Psoas muscle (tissue), 8 donors: ENCODE data around the gene MRPL20. TPM values are rescaled to one million over a fixed set of nuclear protein-coding genes. Genes with fewer than 3 reads are reported as not detected.

Experiments used
- ATAC-seq, 4 donors: fragments of 200-7000 bp; cut with Tn5 transposase; one replicate each; pipeline ENCODE4 v1.9.1; 2020; ENCODE audit warnings: moderate library complexity in 3 of 4, mild to moderate bottlenecking in 2 of 4
- DNase-seq, 2 donors: peaks; one replicate each; pipeline ENCODE4 v3.0.0-alpha.2; 2020
- H3K27ac ChIP-seq: fragments of 200-600 bp; one replicate; pipeline ENCODE4 v1.8.0; 2022
- H3K27me3 ChIP-seq, 3 donors: fragments of 200-600 bp in 1 of 3; one replicate each; pipeline versions ENCODE4 v1.6.1 to v1.8.0; 2013 to 2022; ENCODE audit warnings: low read length in 2 of 3, mild to moderate bottlenecking in 2 of 3, moderate library complexity in 1 of 3; ENCODE audit not compliant: insufficient read depth in 3 of 3
- H3K36me3 ChIP-seq, 2 donors: fragments of 200-600 bp in 1 of 2; one replicate each; pipeline versions ENCODE4 v1.6.1 to v1.8.0; 2013 to 2022; ENCODE audit warnings: low read depth in 1 of 2, mild to moderate bottlenecking in 1 of 2, moderate library complexity in 1 of 2; ENCODE audit not compliant: insufficient read depth in 1 of 2
- H3K4me1 ChIP-seq: fragments of 200-600 bp; one replicate; pipeline ENCODE4 v1.8.0; 2022
- H3K4me3 ChIP-seq: fragments of 200-600 bp; one replicate; pipeline ENCODE4 v1.8.0; 2022; ENCODE audit warnings: mild to moderate bottlenecking
- H3K9me3 ChIP-seq: fragments of 200-600 bp; one replicate; pipeline ENCODE4 v1.8.0; 2022
- WGBS, 3 donors: extraction: QIAGEN DNeasy Blood & Tissue Kit; methylation state at CpG; one replicate each; pipeline versions ENCODE4 v1.1.6 to v1.1.7; 2013; 5-methylcytosine and 5-hydroxymethylcytosine counted together
- intact Hi-C, 2 donors: fragments of 100-400 bp; cut with DNase I; formaldehyde crosslinking; loops; one replicate each; pipeline versions ENCODE4 v1.11.0 to v1.14.2; 2022
- polyA plus RNA-seq, 3 donors: library from polyadenylated mRNA; stranded (reverse); fragments of 200-250 nt; gene quantifications; one replicate each; pipeline ENCODE4 v1.2.3, GENCODE V29; 2013
- total RNA-seq, 4 donors: library from RNA; stranded (reverse); fragmentation: NEBNext Ultra II Directional in 2 of 4; extraction: Animal tissue kit (Norgen Biotek cat#: 25700) in 2 of 4; gene quantifications; one replicate each; pipeline versions ENCODE4 v1.2.1 to v1.2.4, GENCODE V29; 2021 to 2023
- TF ChIP-seq, protein P1 (sequence below): fragments of 200-600 bp; IDR thresholded peaks from one replicate; pipeline ENCODE4 v1.8.0; 2022; ENCODE audit warnings: antibody characterized with exemption
- donor health status: healthy with polysubstance abuse.
- donor health status: DM: no; HTN: no; CAD: no; lungs with moderate emphysema.
- donor health status: Bipolar disorder and iron deficiency.
- donor health status: healthy.
- donor health status: DM: yes; HTN: yes; CAD: no.
- donor health status: DM: no; HTN: no; CAD: no.
- donor health status: DM: no; HTN: no; CAD: no.
- donor health status: DM: yes; HTN: yes; CAD: no.

MRPL20 gene
- total and polyA plus RNA-seq, 7 donors = 114 to 308 (median 159) TPM

DNA sequence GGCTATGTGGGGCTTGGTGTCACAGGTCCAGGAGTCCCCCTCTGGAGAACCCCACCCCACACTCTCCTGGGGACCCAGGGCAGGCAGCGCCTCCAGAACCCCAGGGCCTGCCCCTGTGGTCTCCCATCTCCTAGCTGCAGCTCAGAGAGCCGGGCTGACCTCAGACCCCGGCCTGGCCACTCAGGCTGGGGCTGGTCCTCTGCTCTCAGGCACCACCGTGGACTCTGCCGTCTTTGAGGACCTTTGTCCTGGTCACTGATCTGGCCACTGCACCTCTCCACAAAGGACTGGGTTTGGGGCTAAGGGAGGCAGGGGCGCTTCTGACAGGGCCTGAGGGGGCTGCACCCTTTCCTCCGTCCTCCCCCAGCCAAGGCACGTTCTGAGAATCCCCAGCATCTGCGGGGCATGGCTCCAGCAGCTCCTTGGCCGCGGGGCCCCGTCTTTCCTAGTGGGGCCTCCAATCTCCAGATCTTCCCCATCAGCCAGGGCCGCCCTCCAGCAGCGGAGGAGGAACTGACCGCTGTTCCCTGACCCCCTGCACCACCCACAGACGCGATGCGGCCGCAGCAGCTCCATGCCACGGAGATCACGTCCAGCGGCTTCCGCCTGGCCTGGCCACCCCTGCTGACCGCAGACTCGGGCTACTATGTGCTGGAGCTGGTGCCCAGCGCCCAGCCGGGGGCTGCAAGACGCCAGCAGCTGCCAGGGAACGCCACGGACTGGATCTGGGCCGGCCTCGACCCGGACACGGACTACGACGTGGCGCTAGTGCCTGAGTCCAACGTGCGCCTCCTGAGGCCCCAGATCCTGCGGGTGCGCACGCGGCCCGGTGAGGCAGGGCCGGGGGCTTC is 31.7 kb upstream of the MRPL20 start:
- H3K27me3 ChIP-seq = peaks cover 0 to 8% (median 0%) of the 10 kb centered on the region in 3 donors
- 80 to 84% (median 84%) methylated on average over 42 to 45 of the region's 45 CpGs for WGBS, 3 donors
- H3K4me1 ChIP-seq = peaks cover 19% of the 10 kb centered on the region
- DNase-seq (no peak), ATAC-seq (no peak)
- H3K4me3 ChIP-seq = no peak overlapping the region
- H3K27ac ChIP-seq = no peak overlapping the region
- TF ChIP-seq, protein P1, sequence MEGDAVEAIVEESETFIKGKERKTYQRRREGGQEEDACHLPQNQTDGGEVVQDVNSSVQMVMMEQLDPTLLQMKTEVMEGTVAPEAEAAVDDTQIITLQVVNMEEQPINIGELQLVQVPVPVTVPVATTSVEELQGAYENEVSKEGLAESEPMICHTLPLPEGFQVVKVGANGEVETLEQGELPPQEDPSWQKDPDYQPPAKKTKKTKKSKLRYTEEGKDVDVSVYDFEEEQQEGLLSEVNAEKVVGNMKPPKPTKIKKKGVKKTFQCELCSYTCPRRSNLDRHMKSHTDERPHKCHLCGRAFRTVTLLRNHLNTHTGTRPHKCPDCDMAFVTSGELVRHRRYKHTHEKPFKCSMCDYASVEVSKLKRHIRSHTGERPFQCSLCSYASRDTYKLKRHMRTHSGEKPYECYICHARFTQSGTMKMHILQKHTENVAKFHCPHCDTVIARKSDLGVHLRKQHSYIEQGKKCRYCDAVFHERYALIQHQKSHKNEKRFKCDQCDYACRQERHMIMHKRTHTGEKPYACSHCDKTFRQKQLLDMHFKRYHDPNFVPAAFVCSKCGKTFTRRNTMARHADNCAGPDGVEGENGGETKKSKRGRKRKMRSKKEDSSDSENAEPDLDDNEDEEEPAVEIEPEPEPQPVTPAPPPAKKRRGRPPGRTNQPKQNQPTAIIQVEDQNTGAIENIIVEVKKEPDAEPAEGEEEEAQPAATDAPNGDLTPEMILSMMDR = no peak
- intact Hi-C loops = no loop called here
- H3K9me3 ChIP-seq = no peaks in the 10 kb centered on the region
- no peaks in the 10 kb centered on the region for H3K36me3 ChIP-seq

DNA sequence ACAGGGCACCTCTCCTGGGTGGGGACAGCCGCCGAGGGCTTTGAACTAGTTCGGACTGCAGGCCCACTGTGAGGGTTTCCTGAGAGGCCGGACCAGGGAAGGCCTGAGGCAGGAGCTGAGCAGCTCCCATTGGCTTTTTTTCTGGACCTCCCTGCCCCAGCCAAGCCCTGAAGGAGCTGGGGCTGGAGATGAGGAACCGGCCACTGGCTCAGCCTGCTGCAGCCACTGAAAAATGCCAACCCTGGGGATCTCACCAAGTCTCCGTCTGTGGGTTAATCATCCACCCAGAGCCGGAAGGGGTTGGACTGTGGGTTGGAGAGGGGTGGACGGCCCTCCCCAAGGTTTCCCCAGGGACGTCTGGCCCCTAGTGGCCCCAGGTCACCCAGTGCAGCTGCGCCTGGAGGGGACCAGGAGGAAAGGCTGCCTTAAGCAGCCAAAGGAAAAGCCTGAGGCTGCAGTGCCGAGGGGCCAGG is 30.8 kb upstream of the MRPL20 start:
- Histone ChIP-seq H3K27me3 (peaks cover 0 to 8% (median 0%) of the 10 kb centered on the region in 3 donors), H3K4me1 (peaks cover 19% of the 10 kb centered on the region), H3K27ac (no peak overlapping the region), H3K4me3 (no peak overlapping the region), H3K36me3 (no peaks in the 10 kb centered on the region), H3K9me3 (no peaks in the 10 kb centered on the region)
- WGBS, 3 donors = 66 to 71% (median 69%) methylated on average over 8 to 11 of the region's 11 CpGs
- TF ChIP-seq, protein P1 = no peak
- ATAC-seq (no peak), DNase-seq (no peak)
- intact Hi-C loops = no loop called here

DNA sequence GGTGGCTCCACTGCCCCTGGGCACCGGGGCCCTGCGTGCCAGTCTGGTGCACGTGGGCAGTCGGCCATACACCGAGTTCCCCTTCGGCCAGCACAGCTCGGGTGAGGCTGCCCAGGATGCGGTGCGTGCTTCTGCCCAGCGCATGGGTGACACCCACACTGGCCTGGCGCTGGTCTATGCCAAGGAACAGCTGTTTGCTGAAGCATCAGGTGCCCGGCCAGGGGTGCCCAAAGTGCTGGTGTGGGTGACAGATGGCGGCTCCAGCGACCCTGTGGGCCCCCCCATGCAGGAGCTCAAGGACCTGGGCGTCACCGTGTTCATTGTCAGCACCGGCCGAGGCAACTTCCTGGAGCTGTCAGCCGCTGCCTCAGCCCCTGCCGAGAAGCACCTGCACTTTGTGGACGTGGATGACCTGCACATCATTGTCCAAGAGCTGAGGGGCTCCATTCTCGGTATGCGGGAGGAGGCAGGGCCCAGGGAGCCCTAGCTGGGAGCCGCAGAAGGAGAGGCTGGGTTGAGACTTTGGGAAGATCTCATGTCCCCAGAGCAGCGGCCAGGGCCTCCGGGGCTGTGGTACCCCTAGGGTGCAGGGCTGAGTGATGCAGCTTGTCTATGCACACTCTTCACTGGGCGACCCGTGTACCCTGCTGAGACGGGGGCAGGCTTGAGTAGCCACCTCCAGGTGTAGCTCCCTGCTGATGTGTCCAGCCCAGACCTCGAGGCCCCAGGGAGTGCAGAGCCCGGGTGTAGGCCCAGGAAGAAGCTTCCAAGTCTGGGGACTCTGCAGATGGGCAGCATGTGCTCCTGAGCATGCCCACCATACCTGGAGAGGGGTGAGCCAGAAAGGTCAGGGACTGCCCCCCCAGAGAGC is 30.2 kb upstream of the MRPL20 start:
- DNase-seq = no peak
- H3K9me3 ChIP-seq = no peaks in the 10 kb centered on the region
- 46 to 59% (median 57%) methylated on average over 30 to 31 of the region's 31 CpGs for WGBS, 3 donors
- H3K27me3 ChIP-seq = peaks cover 0 to 8% (median 0%) of the 10 kb centered on the region in 3 donors
- H3K4me1 ChIP-seq = peaks cover 19% of the 10 kb centered on the region
- H3K36me3 ChIP-seq = no peaks in the 10 kb centered on the region
- no peak overlapping the region for H3K27ac ChIP-seq
- ATAC-seq = no peak
- H3K4me3 ChIP-seq = peak overlapping the region; percentile 65
- intact Hi-C loops = no loop called here
- TF ChIP-seq, protein P1 = no peak

DNA sequence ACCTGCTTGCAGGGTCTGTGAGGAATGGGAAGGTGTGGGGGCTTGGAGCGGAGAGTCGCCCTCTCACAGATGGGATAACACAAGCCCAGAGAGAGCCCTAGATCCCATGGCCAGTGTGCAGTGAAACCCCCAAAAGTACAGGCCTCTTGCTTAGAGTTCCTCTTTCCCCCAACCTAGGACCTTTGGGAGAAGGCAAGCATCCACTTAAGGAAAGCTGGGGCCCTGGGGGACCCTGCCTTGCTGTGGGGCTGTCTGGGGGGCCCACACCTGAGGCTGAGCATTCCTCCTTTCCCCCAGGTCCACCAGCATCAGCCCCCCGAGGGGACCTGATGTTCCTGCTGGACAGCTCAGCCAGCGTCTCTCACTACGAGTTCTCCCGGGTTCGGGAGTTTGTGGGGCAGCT is 29.5 kb upstream of the MRPL20 start:
- Histone ChIP-seq H3K27ac (no peak overlapping the region), H3K9me3 (no peaks in the 10 kb centered on the region), H3K36me3 (no peaks in the 10 kb centered on the region), H3K4me3 (peak overlapping the region; percentile 65), H3K4me1 (peaks cover 19% of the 10 kb centered on the region), H3K27me3 (peaks cover 0 to 8% (median 0%) of the 10 kb centered on the region in 3 donors)
- WGBS, 3 donors = 52 to 65% (median 54%) methylated on average over 7 of the region's 7 CpGs
- DNase-seq (no peak), ATAC-seq (no peak)
- intact Hi-C loops = no loop called here
- TF ChIP-seq, protein P1 = no peak
